ENCODE measurements around the gene NLGN2. TPM values are rescaled to one million over a fixed set of nuclear protein-coding genes. Genes with fewer than 3 reads are reported as not detected.

NLGN2 gene
- total RNA-seq, 1 experiment from 2014 or later = 70.2 TPM

- Mint-ChIP-seq H3K36me3 (ENCODE audit: insufficient read depth in 1 of 3, low read depth in 3 of 3) (peaks cover 8 to 46% (median 36%) of the 10 kb centered on the region in 3 experiments; a peak in 6 of 7 replicates), H3K4me3 (no peak overlapping the region), H3K4me1 (peaks cover 9 to 38% of the 10 kb centered on the region in 2 experiments), H3K9me3 (no peaks in the 10 kb centered on the region), H3K27me3 (ENCODE audit: low read depth) (no peaks in the 10 kb centered on the region), H3K27ac (no peak overlapping the region)
- Histone ChIP-seq H4K20me1 (ENCODE audit: control insufficient read depth, insufficient read depth, insufficient read length) (no peaks in the 10 kb centered on the region), H4K91ac (ENCODE audit: insufficient read length, low read depth, low read length) (no peak overlapping the region), H3K4me1 (ENCODE audit: insufficient read depth, low read length) (no peaks in the 10 kb centered on the region), H3T11ph (ENCODE audit: low read length) (no peak overlapping the region), H3K14ac (ENCODE audit: insufficient read depth, low read length) (no peak overlapping the region), H3K23me2 (ENCODE audit: insufficient read length, low read depth, low read length, poor library complexity, severe bottlenecking) (no peaks in the 10 kb centered on the region), H2BK120ac (ENCODE audit: low read depth, low read length, poor library complexity, severe bottlenecking) (no peak overlapping the region), H3K4ac (ENCODE audit: low read depth, low read length) (no peak overlapping the region), H2BK5ac (ENCODE audit: insufficient read length, low read length) (no peak overlapping the region), H2BK20ac (ENCODE audit: low read depth, low read length, poor library complexity, severe bottlenecking) (no peak overlapping the region), H3K79me1 (ENCODE audit: insufficient read depth, low read depth, low read length, poor library complexity, severe bottlenecking) (no peaks in the 10 kb centered on the region), H3K18ac (ENCODE audit: insufficient read length, low read depth, low read length) (no peak overlapping the region), H3K27ac (ENCODE audit: insufficient read length, low read depth, low read length) (no peak overlapping the region), H2AFZ (ENCODE audit: low read length) (no peak overlapping the region), H3K4me2 (ENCODE audit: insufficient read depth, insufficient read length, low read length) (no peak overlapping the region), H3K9me3 (ENCODE audit: control insufficient read depth, low read depth, low read length) (no peaks in the 10 kb centered on the region), H3K79me2 (ENCODE audit: insufficient read depth, low read length) (no peaks in the 10 kb centered on the region), H4K5ac (ENCODE audit: insufficient read length, low read depth, low read length) (no peak overlapping the region), H3K9ac (ENCODE audit: extremely low read depth, insufficient read length, low read length) (no peak overlapping the region), H3K56ac (ENCODE audit: insufficient read length, low read depth, low read length) (no peak overlapping the region), H2BK15ac (ENCODE audit: low read depth, low read length) (no peak overlapping the region), H3K27me3 (ENCODE audit: insufficient read depth, low read length) (no peaks in the 10 kb centered on the region), H2BK12ac (ENCODE audit: insufficient read length, low read depth, low read length) (no peak overlapping the region), H2AK5ac (ENCODE audit: insufficient read length, low read length) (no peak overlapping the region), H3K23ac (ENCODE audit: insufficient read length, low read depth, low read length) (no peak overlapping the region), H4K8ac (replicated peaks; ENCODE audit: insufficient read length, low read depth, low read length) (no peak overlapping the region)
- TF ChIP-seq, protein P1, sequence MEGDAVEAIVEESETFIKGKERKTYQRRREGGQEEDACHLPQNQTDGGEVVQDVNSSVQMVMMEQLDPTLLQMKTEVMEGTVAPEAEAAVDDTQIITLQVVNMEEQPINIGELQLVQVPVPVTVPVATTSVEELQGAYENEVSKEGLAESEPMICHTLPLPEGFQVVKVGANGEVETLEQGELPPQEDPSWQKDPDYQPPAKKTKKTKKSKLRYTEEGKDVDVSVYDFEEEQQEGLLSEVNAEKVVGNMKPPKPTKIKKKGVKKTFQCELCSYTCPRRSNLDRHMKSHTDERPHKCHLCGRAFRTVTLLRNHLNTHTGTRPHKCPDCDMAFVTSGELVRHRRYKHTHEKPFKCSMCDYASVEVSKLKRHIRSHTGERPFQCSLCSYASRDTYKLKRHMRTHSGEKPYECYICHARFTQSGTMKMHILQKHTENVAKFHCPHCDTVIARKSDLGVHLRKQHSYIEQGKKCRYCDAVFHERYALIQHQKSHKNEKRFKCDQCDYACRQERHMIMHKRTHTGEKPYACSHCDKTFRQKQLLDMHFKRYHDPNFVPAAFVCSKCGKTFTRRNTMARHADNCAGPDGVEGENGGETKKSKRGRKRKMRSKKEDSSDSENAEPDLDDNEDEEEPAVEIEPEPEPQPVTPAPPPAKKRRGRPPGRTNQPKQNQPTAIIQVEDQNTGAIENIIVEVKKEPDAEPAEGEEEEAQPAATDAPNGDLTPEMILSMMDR (conservative IDR thresholded peaks at IDR 0.05) = no peak
- no CpG with 5 or more reads among the region's 23 CpGs for WGBS (ENCODE audit: extremely low coverage, insufficient read length, low lambda C conversion rate)
- DNase-seq = no peak
Measured at GRCh38 chr17:7415784-7416183, 8.1 kb downstream of the NLGN2 start.
